Heart left ventricle (tissue), 13 donors: ENCODE results near the gene AP1G2.

ENCODE experiments used
- POLR2A ChIP-seq, 2 donors: fragments of 450-650 bp; IDR thresholded peaks; one replicate each; pipeline ENCODE4 v1.6.1; 2017; ENCODE audit warnings: antibody characterized with exemption in 2 of 2, mild to moderate bottlenecking in 2 of 2, moderate library complexity in 2 of 2
- TF ChIP-seq, protein P1 (sequence below), 12 donors: fragments of 200-600 bp; sonication (generic) in 4 of 12; IDR thresholded peaks; one replicate each; pipeline versions ENCODE4 v1.5.0 to v1.8.0; 2018 to 2022; ENCODE audit warnings: antibody characterized with exemption in 12 of 12, mild to moderate bottlenecking in 5 of 12
- donor health status: ischemic (EF 13 %, LVEDD 7.1; RV severe dilation, severe dysfunction).
- donor health status: DM: no; HTN: yes; CAD: no.
- donor health status: DM: no; HTN: no; CAD: no.
- donor health status: ischemic (EF 25% LVEDD 6.9; RV normal size, moderate dysfunction).
- donor health status: ischemic (EF 25% LVEDD 5.7; RV mildly dilated, moderate dysfunction).
- donor health status: ischemic (EF 35%, LVEDD 5.7; RV mildly dilated, moderate dysfunction).
- donor health status: nonischemic (EF 11% LVEDD 7.7; RV severe dilation, severe dysfunction).
- donor health status: DM: yes; HTN: yes; CAD: no.
- donor health status: PGD.
- donor health status: ischemic (EF 29% LVEDD 5.4; RV normal size, mild dysfunction).
- donor health status: nonischemic (EF 23%, LVEDD 6.1; RV moderate dilation, normal function).

DNA sequence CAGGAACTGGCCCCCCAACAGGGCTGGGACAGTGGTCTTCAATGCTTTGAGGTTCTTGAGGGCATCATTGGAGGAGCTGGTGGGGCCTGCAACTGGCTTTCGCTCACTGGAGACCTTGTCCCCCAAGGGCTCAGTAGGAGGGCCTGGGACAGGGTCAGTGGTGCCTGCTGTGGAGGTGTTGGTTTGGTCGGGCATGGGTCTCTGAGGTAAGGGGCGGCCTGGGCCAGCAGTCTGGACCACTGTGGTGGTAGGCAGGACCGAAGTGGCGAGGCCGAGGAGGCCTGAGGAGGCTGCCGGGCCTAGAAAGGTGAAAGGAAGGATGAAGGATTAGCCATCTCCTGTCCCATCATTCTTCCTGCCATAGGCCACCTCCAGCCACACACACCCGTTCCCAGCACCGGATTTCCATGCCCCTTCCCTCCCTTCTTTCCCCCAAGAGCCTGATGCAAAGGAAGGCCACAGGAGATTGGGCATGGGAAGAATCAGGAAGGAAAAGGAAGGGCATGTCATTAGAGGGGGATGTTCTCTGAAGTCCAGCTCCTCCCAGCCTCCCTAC is 44.9 kb downstream of the AP1G2 start:
- no peak for TF ChIP-seq POLR2A (IDR thresholded peaks at IDR 0.05)
- TF ChIP-seq, protein P1, sequence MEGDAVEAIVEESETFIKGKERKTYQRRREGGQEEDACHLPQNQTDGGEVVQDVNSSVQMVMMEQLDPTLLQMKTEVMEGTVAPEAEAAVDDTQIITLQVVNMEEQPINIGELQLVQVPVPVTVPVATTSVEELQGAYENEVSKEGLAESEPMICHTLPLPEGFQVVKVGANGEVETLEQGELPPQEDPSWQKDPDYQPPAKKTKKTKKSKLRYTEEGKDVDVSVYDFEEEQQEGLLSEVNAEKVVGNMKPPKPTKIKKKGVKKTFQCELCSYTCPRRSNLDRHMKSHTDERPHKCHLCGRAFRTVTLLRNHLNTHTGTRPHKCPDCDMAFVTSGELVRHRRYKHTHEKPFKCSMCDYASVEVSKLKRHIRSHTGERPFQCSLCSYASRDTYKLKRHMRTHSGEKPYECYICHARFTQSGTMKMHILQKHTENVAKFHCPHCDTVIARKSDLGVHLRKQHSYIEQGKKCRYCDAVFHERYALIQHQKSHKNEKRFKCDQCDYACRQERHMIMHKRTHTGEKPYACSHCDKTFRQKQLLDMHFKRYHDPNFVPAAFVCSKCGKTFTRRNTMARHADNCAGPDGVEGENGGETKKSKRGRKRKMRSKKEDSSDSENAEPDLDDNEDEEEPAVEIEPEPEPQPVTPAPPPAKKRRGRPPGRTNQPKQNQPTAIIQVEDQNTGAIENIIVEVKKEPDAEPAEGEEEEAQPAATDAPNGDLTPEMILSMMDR (IDR thresholded peaks at IDR 0.05), result no peak
